ENCODE data around the gene GPR83. TPM values are rescaled to one million over a fixed set of nuclear protein-coding genes. Genes with fewer than 3 reads are reported as not detected.

The GPR83 gene
- total and polyA plus RNA-seq, 2 experiments from 2014 or later: 0.15 TPM; not detected in 1

DNA sequence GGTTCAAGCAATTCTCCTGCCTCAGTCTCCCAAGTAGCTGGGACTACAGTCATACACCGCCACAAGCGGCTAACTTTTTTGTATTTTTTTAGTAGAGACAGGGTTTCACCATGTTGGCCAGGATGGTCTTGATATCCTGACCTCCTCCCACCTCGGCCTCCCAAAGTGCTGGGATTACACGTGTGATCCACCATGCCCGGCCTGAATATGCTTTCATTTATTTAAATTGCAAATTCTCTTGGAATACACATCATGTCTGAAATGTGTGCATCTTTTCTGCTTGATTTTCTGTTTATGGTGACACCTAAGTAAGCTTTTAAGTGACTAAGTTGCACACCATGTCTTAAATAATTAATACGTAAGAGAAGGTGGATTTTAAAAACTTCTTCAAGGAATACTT lies 65.2 kb downstream of the GPR83 start:
- Histone ChIP-seq H3K36me3 (no peaks in the 10 kb centered on the region), H3K4me3 (no peak overlapping the region), H3K9me3 (ENCODE audit: low read depth) (no peaks in the 10 kb centered on the region), H3K27ac (no peak overlapping the region), H3K27me3 (no peaks in the 10 kb centered on the region), H3K4me1 (ENCODE audit: low read depth) (no peaks in the 10 kb centered on the region)
- DNase-seq (ENCODE audit: low read depth in 1 of 2, low spot score in 1 of 2): no peak
- TF ChIP-seq CTCF (IDR thresholded peaks at IDR 0.05; ENCODE audit: low read depth, low read length): no peak

DNA sequence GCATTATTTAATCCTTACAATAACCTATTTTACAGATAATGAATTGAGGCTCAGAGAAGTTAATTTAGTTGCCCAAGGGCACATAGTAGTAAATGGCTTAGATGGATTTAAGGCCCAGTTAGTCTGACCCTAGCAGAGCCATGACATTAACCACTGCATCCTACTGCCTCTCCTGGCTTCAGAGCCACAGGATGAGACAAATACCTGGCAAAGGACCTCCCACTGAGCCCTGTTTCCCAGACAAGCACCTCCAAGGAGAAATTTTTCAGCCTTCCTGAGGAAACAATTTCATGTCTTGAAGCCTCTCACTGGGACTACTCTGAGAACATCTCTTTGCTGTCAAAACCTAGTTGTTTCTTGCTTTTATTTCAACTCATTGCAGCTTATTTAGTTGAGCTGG lies 68.4 kb downstream of the GPR83 start:
- no peak for DNase-seq (ENCODE audit: low read depth in 1 of 2, low spot score in 1 of 2)
- no peak overlapping the region for H3K27ac ChIP-seq
- H3K27me3 ChIP-seq: no peaks in the 10 kb centered on the region
- no peak overlapping the region for H3K4me3 ChIP-seq
- H3K36me3 ChIP-seq: no peaks in the 10 kb centered on the region
- no peak for TF ChIP-seq CTCF (IDR thresholded peaks at IDR 0.05; ENCODE audit: low read depth, low read length)
- no peaks in the 10 kb centered on the region for H3K9me3 ChIP-seq (ENCODE audit: low read depth)
- H3K4me1 ChIP-seq (ENCODE audit: low read depth): no peaks in the 10 kb centered on the region

GRCh38 chr11:94330789-94331188 lies 70.4 kb downstream of the GPR83 start:
- Histone ChIP-seq H3K9me3 (ENCODE audit: low read depth) (no peaks in the 10 kb centered on the region), H3K4me1 (ENCODE audit: low read depth) (no peaks in the 10 kb centered on the region), H3K27ac (no peak overlapping the region), H3K27me3 (no peaks in the 10 kb centered on the region), H3K36me3 (no peaks in the 10 kb centered on the region), H3K4me3 (no peak overlapping the region)
- no peak for TF ChIP-seq CTCF (IDR thresholded peaks at IDR 0.05; ENCODE audit: low read depth, low read length)
- DNase-seq (ENCODE audit: low read depth in 1 of 2, low spot score in 1 of 2): no peak

DNA sequence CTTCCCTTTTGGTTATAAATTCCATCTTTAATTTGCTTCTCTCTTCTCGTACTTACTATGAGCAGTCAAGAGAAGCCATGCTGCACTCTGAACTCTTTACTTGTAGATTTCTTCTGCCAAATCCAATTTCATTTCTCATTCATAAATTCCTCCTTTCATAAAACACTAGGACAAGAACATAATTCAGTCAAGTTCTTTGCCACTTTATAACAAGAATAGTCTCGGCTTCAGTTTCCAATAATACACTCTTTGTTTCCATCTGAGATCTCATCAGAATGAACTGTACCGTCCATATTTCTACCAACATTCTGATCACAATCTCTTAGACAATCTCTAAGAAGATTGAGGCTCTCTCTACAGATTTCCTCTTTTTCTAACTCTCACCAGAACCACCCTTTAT lies 71.7 kb downstream of the GPR83 start:
- Histone ChIP-seq H3K9me3 (ENCODE audit: low read depth) (no peaks in the 10 kb centered on the region), H3K4me3 (no peak overlapping the region), H3K27me3 (no peaks in the 10 kb centered on the region), H3K4me1 (ENCODE audit: low read depth) (no peaks in the 10 kb centered on the region), H3K27ac (no peak overlapping the region), H3K36me3 (no peaks in the 10 kb centered on the region)
- TF ChIP-seq CTCF (IDR thresholded peaks at IDR 0.05; ENCODE audit: low read depth, low read length): no peak
- no peak for DNase-seq (ENCODE audit: low read depth in 1 of 2, low spot score in 1 of 2)

DNA sequence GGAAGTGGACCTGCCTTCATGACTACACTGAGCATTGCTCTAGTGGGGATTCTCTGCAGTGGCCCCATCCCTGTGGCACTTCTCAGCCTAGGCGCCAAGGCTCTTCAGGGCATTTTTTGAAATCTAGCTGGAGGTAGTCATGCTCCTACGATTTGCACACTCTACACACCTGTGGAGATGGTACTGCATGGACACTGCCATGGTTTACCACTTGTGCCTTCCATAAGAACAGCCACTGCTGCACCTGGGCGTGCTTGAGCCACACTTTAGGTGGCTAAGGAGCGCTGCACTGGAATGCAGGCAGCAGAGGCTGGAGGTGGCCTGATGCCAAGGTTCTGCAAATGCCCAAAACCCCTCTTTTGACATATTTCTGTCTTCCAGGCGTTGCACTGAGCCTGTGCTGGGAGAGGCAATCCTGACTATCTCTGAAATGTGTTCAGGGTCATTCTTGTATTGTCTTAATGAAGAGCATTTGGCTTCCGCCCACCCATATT lies 72.6 kb downstream of the GPR83 start:
- TF ChIP-seq CTCF (IDR thresholded peaks at IDR 0.05; ENCODE audit: low read depth, low read length): no peak
- Histone ChIP-seq H3K36me3 (no peaks in the 10 kb centered on the region), H3K27me3 (no peaks in the 10 kb centered on the region), H3K27ac (no peak overlapping the region), H3K4me3 (no peak overlapping the region), H3K9me3 (ENCODE audit: low read depth) (no peaks in the 10 kb centered on the region), H3K4me1 (ENCODE audit: low read depth) (no peaks in the 10 kb centered on the region)
- no peak for DNase-seq (ENCODE audit: low read depth in 1 of 2, low spot score in 1 of 2)

Other genes with a start within 250 kb of the GPR83 start
- gene IZUMO1R, start 96.8 kb downstream of the GPR83 start, total RNA-seq: not detected in 2 replicates
- gene IZUMO1R, start 96.8 kb downstream of the GPR83 start, polyA plus RNA-seq: not detected in 2 replicates
- 11.4 and 15.1 TPM in 2 replicates for gene MRE11, start 92.4 kb upstream of the GPR83 start, total RNA-seq
- gene MRE11, start 92.4 kb upstream of the GPR83 start, polyA plus RNA-seq: 7.0 and 7.9 TPM in 2 replicates
- gene ANKRD49, start 92.6 kb upstream of the GPR83 start, total RNA-seq: 10.4 and 12.3 TPM in 2 replicates
- gene ANKRD49, start 92.6 kb upstream of the GPR83 start, polyA plus RNA-seq: 12.3 and 17.2 TPM in 2 replicates
- gene C11orf97, start 111.0 kb upstream of the GPR83 start, total RNA-seq: not detected in 2 replicates
- gene C11orf97, start 111.0 kb upstream of the GPR83 start, polyA plus RNA-seq: not detected in 2 replicates
- gene FUT4, start 142.5 kb upstream of the GPR83 start, total RNA-seq: 4.3 and 5.0 TPM in 2 replicates
- gene FUT4, start 142.5 kb upstream of the GPR83 start, polyA plus RNA-seq: 2.3 and 4.3 TPM in 2 replicates
- 1.7 and 1.8 TPM in 2 replicates for gene PIWIL4, start 165.9 kb upstream of the GPR83 start, total RNA-seq
- 0.18 and 2.3 TPM in 2 replicates for gene PIWIL4, start 165.9 kb upstream of the GPR83 start, polyA plus RNA-seq